Measurements from ENCODE around the gene IGFBP4.
A peak's percentile ranks its signal among the peaks of the same experiment; 100 is the strongest.

IGFBP4 gene

GRCh38 chr17:40437095-40437732 lies 6.0 kb upstream of the IGFBP4 start:
- ATAC-seq (replicated peaks) (no peak), DNase-seq (no peak)
- no peaks in the 10 kb centered on the region for H3K9me3 Mint-ChIP-seq
- no peak overlapping the region for H3K27ac Mint-ChIP-seq
- H3K4me1 Mint-ChIP-seq (ENCODE audit: low read depth in 2 of 2) = peaks cover 3 to 6% of the 10 kb centered on the region in 2 donors
- no peaks in the 10 kb centered on the region for H3K27me3 Mint-ChIP-seq
- H3K36me3 Mint-ChIP-seq (ENCODE audit: insufficient read depth) = no peaks in the 10 kb centered on the region
- no peak overlapping the region for H3K4me3 Mint-ChIP-seq

- no peak for ATAC-seq (replicated peaks)
- H3K27ac Mint-ChIP-seq = no peak overlapping the region
- no peaks in the 10 kb centered on the region for H3K9me3 Mint-ChIP-seq
Observed at GRCh38 chr17:40440166-40440565, 3.1 kb upstream of the IGFBP4 start.

DNA sequence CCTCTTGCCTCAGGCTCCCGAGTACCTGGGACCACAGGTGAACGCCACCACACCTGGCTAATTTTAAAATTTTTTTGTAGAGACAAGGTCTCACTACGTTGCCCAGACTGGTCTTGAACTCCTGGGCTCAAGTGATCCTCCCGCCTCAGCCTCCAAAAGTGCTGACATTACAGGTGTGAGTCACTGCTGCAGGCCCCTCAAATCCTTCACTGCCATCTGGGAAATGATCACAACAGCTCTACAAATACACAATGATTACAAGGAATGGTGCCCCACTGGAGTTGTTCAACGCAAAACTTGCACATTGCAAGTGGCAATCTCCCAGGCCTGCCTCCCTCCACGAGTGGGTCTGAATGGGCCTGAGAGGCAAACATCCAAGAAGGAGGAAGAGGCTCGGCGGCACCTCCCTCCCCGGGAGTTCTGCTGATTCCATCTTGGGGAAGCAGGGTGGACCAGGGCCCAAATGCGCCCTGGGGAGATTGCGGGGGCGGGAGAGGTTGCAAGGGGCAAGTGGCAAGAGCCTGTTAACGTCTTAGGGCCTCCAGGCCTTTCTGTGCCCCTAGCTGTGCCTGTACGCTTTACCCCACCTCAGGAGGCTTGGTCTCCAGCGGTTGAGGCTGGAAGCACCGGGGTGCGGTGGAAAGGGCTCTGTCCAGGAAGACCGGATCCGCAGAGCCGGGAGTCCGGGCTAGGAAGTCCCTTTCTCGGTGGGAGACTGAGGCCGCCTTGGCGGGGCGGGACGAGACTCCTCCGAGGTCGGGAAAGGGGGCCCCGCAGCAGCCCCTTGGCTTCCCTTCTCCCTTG lies 656 bp upstream of the IGFBP4 start:
- Mint-ChIP-seq H3K36me3 (ENCODE audit: insufficient read depth) (peaks cover 16% of the 10 kb centered on the region), H3K27ac (no peak overlapping the region), H3K9me3 (no peaks in the 10 kb centered on the region), H3K4me1 (ENCODE audit: low read depth in 2 of 2) (peaks cover 20 to 27% of the 10 kb centered on the region in 2 donors), H3K4me3 (peak overlapping the region; percentile 41 to 57), H3K27me3 (no peaks in the 10 kb centered on the region)
- DNase-seq (no peak), ATAC-seq (replicated peaks) (no peak)

More at GRCh38 chr17:40440166-40440565, 3.1 kb upstream of the IGFBP4 start:
- Mint-ChIP-seq H3K27me3 (no peaks in the 10 kb centered on the region), H3K4me1 (ENCODE audit: low read depth in 2 of 2) (peaks cover 16 to 23% of the 10 kb centered on the region in 2 donors), H3K36me3 (ENCODE audit: insufficient read depth) (peaks cover 15% of the 10 kb centered on the region), H3K4me3 (no peak overlapping the region)
- DNase-seq = no peak

- Mint-ChIP-seq H3K4me3 (peak overlapping the region; percentile 56 to 73), H3K27me3 (no peaks in the 10 kb centered on the region), H3K27ac (peak overlapping the region; percentile 84 to 96), H3K9me3 (no peaks in the 10 kb centered on the region), H3K4me1 (ENCODE audit: low read depth in 2 of 2) (peaks cover 23 to 39% of the 10 kb centered on the region in 2 donors), H3K36me3 (ENCODE audit: insufficient read depth) (peaks cover 16% of the 10 kb centered on the region)
- DNase-seq (peak in 1 of 3 experiments; percentile 27), ATAC-seq (replicated peaks) (peak; percentile 6)
Observed at GRCh38 chr17:40443988-40444899, 994 bp downstream of the IGFBP4 start.

- peak overlapping the region in 1 of 2 donors; percentile 96 for H3K27ac Mint-ChIP-seq
- no peaks in the 10 kb centered on the region for H3K27me3 Mint-ChIP-seq
- peaks cover 19% of the 10 kb centered on the region for H3K36me3 Mint-ChIP-seq (ENCODE audit: insufficient read depth)
- ATAC-seq (replicated peaks) (no peak), DNase-seq (no peak)
- peaks cover 23 to 39% of the 10 kb centered on the region in 2 donors for H3K4me1 Mint-ChIP-seq (ENCODE audit: low read depth in 2 of 2)
- no peaks in the 10 kb centered on the region for H3K9me3 Mint-ChIP-seq
- peak overlapping the region; percentile 56 to 73 for H3K4me3 Mint-ChIP-seq
Observed at GRCh38 chr17:40445751-40446468, 2.7 kb downstream of the IGFBP4 start.

DNA sequence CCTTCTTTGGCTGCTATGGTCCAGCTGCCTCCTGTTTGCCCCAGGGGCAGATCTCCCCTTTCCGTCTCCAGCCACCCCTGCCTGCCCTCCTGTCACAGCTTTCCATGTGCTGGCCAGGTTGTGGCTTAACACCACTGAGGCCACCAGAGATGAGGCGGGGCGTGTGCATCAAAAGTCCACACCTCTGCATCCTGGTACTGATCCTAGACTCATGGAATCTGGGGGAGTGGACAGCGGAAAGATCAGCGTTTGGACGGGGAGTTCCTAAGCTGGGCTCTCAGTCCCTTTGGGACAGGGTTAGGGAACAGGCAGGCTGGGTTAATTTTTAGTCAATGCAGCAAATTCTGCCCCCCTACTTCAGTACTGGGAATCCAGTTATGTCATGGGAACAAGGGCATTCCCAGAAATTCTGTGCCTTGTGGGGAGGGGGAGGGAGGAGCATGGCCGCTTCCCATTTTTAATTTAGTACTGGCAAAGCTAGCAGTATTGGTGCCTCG lies 3.9 kb downstream of the IGFBP4 start:
- H3K4me3 Mint-ChIP-seq = no peak overlapping the region
- DNase-seq (no peak), ATAC-seq (replicated peaks) (no peak)
- no peak overlapping the region for H3K27ac Mint-ChIP-seq
- no peaks in the 10 kb centered on the region for H3K9me3 Mint-ChIP-seq
- peaks cover 19% of the 10 kb centered on the region for H3K36me3 Mint-ChIP-seq (ENCODE audit: insufficient read depth)
- H3K27me3 Mint-ChIP-seq = no peaks in the 10 kb centered on the region
- H3K4me1 Mint-ChIP-seq (ENCODE audit: low read depth in 2 of 2) = peaks cover 23 to 36% of the 10 kb centered on the region in 2 donors

GRCh38 chr17:40447806-40448205 lies 4.6 kb downstream of the IGFBP4 start:
- DNase-seq = no peak
- Mint-ChIP-seq H3K4me3 (peak overlapping the region in 1 of 2 donors; percentile 4), H3K27ac (no peak overlapping the region), H3K36me3 (ENCODE audit: insufficient read depth) (peaks cover 19% of the 10 kb centered on the region), H3K9me3 (no peaks in the 10 kb centered on the region), H3K4me1 (ENCODE audit: low read depth in 2 of 2) (peaks cover 23 to 32% of the 10 kb centered on the region in 2 donors), H3K27me3 (no peaks in the 10 kb centered on the region)
- ATAC-seq (replicated peaks) = no peak

DNA sequence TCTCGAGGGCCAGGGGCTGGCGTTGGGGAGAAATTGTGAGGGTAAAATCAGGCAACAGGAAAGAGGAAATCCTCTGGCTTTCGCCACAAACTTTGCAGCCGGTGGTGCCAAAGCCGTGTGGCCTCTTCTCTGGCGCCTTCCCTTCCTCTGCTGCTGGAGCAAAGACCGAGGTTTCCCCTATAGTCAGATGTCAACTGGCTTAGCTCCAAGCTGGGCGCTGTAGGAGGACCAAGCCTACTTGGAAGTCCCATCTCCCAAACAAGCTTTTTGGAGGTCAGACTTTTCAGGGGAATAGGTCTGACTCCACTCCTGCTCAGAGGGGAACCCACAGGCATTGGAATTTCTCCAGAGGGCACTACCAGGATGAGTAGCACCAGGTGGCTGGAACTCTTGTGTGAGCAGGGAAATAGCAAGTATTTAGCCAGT lies 5.0 kb downstream of the IGFBP4 start:
- H3K27me3 Mint-ChIP-seq = no peaks in the 10 kb centered on the region
- H3K4me3 Mint-ChIP-seq = peak overlapping the region in 1 of 2 donors; percentile 4
- no peak overlapping the region for H3K27ac Mint-ChIP-seq
- peaks cover 19% of the 10 kb centered on the region for H3K36me3 Mint-ChIP-seq (ENCODE audit: insufficient read depth)
- ATAC-seq (replicated peaks) (no peak), DNase-seq (no peak)
- H3K9me3 Mint-ChIP-seq = no peaks in the 10 kb centered on the region
- H3K4me1 Mint-ChIP-seq (ENCODE audit: low read depth in 2 of 2) = peaks cover 23 to 32% of the 10 kb centered on the region in 2 donors

GRCh38 chr17:40448639-40449261 lies 5.5 kb downstream of the IGFBP4 start:
- H3K4me3 Mint-ChIP-seq = no peak overlapping the region
- H3K36me3 Mint-ChIP-seq (ENCODE audit: insufficient read depth) = peaks cover 20% of the 10 kb centered on the region
- H3K27ac Mint-ChIP-seq = no peak overlapping the region
- H3K9me3 Mint-ChIP-seq = no peaks in the 10 kb centered on the region
- peaks cover 23 to 33% of the 10 kb centered on the region in 2 donors for H3K4me1 Mint-ChIP-seq (ENCODE audit: low read depth in 2 of 2)
- H3K27me3 Mint-ChIP-seq = no peaks in the 10 kb centered on the region
- ATAC-seq (replicated peaks) (no peak), DNase-seq (no peak)

GRCh38 chr17:40450175-40450574 lies 6.9 kb downstream of the IGFBP4 start:
- peak in 2 of 3 experiments; percentile 8 to 17 for DNase-seq
- no peak overlapping the region for H3K27ac Mint-ChIP-seq
- peaks cover 13% of the 10 kb centered on the region for H3K36me3 Mint-ChIP-seq (ENCODE audit: insufficient read depth)
- H3K9me3 Mint-ChIP-seq = no peaks in the 10 kb centered on the region
- H3K27me3 Mint-ChIP-seq = no peaks in the 10 kb centered on the region
- H3K4me3 Mint-ChIP-seq = no peak overlapping the region
- ATAC-seq (replicated peaks) = no peak
- peaks cover 11 to 21% of the 10 kb centered on the region in 2 donors for H3K4me1 Mint-ChIP-seq (ENCODE audit: low read depth in 2 of 2)

- DNase-seq = no peak
- H3K36me3 Mint-ChIP-seq (ENCODE audit: insufficient read depth) = peaks cover 12% of the 10 kb centered on the region
Observed at GRCh38 chr17:40451420-40451819, 8.2 kb downstream of the IGFBP4 start.

GRCh38 chr17:40452216-40452787 lies 9.1 kb downstream of the IGFBP4 start:
- Mint-ChIP-seq H3K27me3 (no peaks in the 10 kb centered on the region), H3K4me3 (no peak overlapping the region), H3K36me3 (ENCODE audit: insufficient read depth) (peaks cover 12% of the 10 kb centered on the region), H3K9me3 (no peaks in the 10 kb centered on the region), H3K4me1 (ENCODE audit: low read depth in 2 of 2) (peaks cover 6 to 16% of the 10 kb centered on the region in 2 donors), H3K27ac (peak overlapping the region in 1 of 2 donors; percentile 72)
- no peak for DNase-seq
- no peak for ATAC-seq (replicated peaks)

More at GRCh38 chr17:40451420-40451819, 8.2 kb downstream of the IGFBP4 start:
- ATAC-seq (replicated peaks) = no peak
- H3K27me3 Mint-ChIP-seq = no peaks in the 10 kb centered on the region
- no peaks in the 10 kb centered on the region for H3K9me3 Mint-ChIP-seq
- no peak overlapping the region for H3K4me3 Mint-ChIP-seq
- peaks cover 6 to 16% of the 10 kb centered on the region in 2 donors for H3K4me1 Mint-ChIP-seq (ENCODE audit: low read depth in 2 of 2)
- no peak overlapping the region for H3K27ac Mint-ChIP-seq

Data from effector memory CD8-positive, alpha-beta T cell (primary cell).